HepG2 (cell line): Measurements from ENCODE around the gene SWSAP1. TPM values are rescaled to one million over a fixed set of nuclear protein-coding genes. Genes with fewer than 3 reads are reported as not detected.

Experiments used
- ATAC-seq: fragments of 200-7000 bp; cut with Tn5 transposase; 3 replicates; pipeline ENCODE4 v1.9.1; 2020; ENCODE audit warnings: mild to moderate bottlenecking, moderate library complexity
- BruUV-seq: library from RNA; stranded (reverse); fragments of 400-500 nt; replicated peaks from 2 replicates; lab custom pipeline; 2021; lab: Mats Ljungman, UMichigan
- CTCF ChIA-PET: fragments of 300-600 bp; formaldehyde crosslinking; extraction: SDS; loops from one replicate; lab custom pipeline; 2021; ENCODE audit warnings: low total read pairs, inconsistent platforms, low intra/inter-chr PET ratio; lab: Yijun Ruan, JAX
- POLR2A ChIA-PET: fragments of 350-600 bp; sonication (Branson Sonifier 250); formaldehyde crosslinking; loops from one replicate; lab custom pipeline; 2020; ENCODE audit warnings: antibody characterized with exemption, inconsistent platforms; lab: Yijun Ruan, JAX
- DNase-seq: peaks from one replicate; pipeline ENCODE4 v3.0.0-alpha.2; 2015; ENCODE audit warnings: low spot score
- FAIRE-seq: peaks from 3 replicates; lab custom pipeline; 2011; peaks lifted over from hg19 to GRCh38; lab: Jason Lieb, UNC
- H2AFZ ChIP-seq: one replicate; pipeline ENCODE4 v1.6.1; 2011; ENCODE audit warnings: low read length, inconsistent platforms
- H3K27ac ChIP-seq: fragments of 300-600 bp; 3 replicates; pipeline ENCODE4 v1.8.0; 2011; ENCODE audit warnings: mixed run types, mild to moderate bottlenecking, mixed read lengths, low read length, inconsistent platforms; ENCODE audit not compliant: insufficient read depth; ENCODE audit errors: extremely low read length
- H3K27me3 ChIP-seq, 2 experiments: fragments of 200-600 bp in 1 of 2; 2 replicates in 1 of 2; 3 replicates in 1 of 2; pipeline versions ENCODE4 v1.6.0 to v1.8.0; 2011; ENCODE audit warnings: low read length in 2 of 2, mild to moderate bottlenecking in 2 of 2, moderate library complexity in 2 of 2, inconsistent platforms in 1 of 2; ENCODE audit not compliant: insufficient read depth in 2 of 2, control insufficient read depth in 1 of 2
- H3K36me3 ChIP-seq, 2 experiments: fragments of 200-600 bp in 1 of 2; replicated peaks in 1 of 2; 2 replicates in 1 of 2; 3 replicates in 1 of 2; pipeline versions ENCODE4 v1.5.1 to v1.8.0; 2011; ENCODE audit warnings: low read length in 2 of 2, inconsistent platforms in 1 of 2; ENCODE audit not compliant: insufficient read depth in 2 of 2, control insufficient read depth in 1 of 2
- H3K4me1 ChIP-seq: 2 replicates; pipeline ENCODE4 v1.5.1; 2012; ENCODE audit warnings: low read length, inconsistent platforms; ENCODE audit not compliant: insufficient read depth
- H3K4me2 ChIP-seq: 2 replicates; pipeline ENCODE4 v1.6.0; 2011; ENCODE audit warnings: low read depth, low read length, inconsistent platforms
- H3K4me3 ChIP-seq, 3 experiments: fragments of 200-600 bp in 1 of 3; sonication (generic), shearing (Covaris generic) in 1 of 3; replicated peaks in 1 of 3; 2 replicates each; pipeline ENCODE4 v1.5.1; 2011 to 2016; ENCODE audit warnings: low read length in 3 of 3, inconsistent platforms in 2 of 3, low read depth in 2 of 3, mild to moderate bottlenecking in 2 of 3, control low read depth in 1 of 3, mixed read lengths in 1 of 3; ENCODE audit not compliant: insufficient read depth in 1 of 3
- H3K79me2 ChIP-seq: one replicate; pipeline ENCODE4 v1.6.1; 2011; ENCODE audit warnings: low read length, inconsistent platforms; ENCODE audit not compliant: insufficient read depth
- H3K9ac ChIP-seq: 2 replicates; pipeline ENCODE4 v1.6.0; 2011; ENCODE audit warnings: mild to moderate bottlenecking, low read depth, low read length, inconsistent platforms; ENCODE audit not compliant: insufficient read depth
- H3K9me3 ChIP-seq: 2 replicates; pipeline ENCODE4 v1.5.1; 2012; ENCODE audit warnings: mild to moderate bottlenecking, low read length
- H4K20me1 ChIP-seq: 2 replicates; pipeline ENCODE4 v1.6.0; 2011; ENCODE audit warnings: inconsistent platforms, mild to moderate bottlenecking, low read length, moderate library complexity; ENCODE audit not compliant: insufficient read depth
- AGO1 ChIP-seq: fragments of 200-400 bp; formaldehyde crosslinking; IDR thresholded peaks from 2 replicates; pipeline ENCODE4 v1.6.1; 2017; ENCODE audit warnings: mild to moderate bottlenecking, low read depth, low read length, moderate library complexity; ENCODE audit not compliant: poor library complexity, severe bottlenecking
- AGO2 ChIP-seq: fragments of 200-400 bp; formaldehyde crosslinking; optimal IDR thresholded peaks from 2 replicates; pipeline ENCODE3; 2017; ENCODE audit warnings: mild to moderate bottlenecking, low read depth, low read length, moderate library complexity
- AKAP8 ChIP-seq: sonication (generic); formaldehyde crosslinking; IDR thresholded peaks from 2 replicates; pipeline ENCODE4 v1.5.1; 2020; ENCODE audit warnings: mild to moderate bottlenecking, missing genetic modification reagents
- EEA1 ChIP-seq: sonication (generic); formaldehyde crosslinking; IDR thresholded peaks from 2 replicates; pipeline ENCODE4 v1.5.1; 2020; ENCODE audit warnings: mild to moderate bottlenecking, missing genetic modification reagents, borderline replicate concordance
- ETV5 ChIP-seq: IDR thresholded peaks from 2 replicates; pipeline ENCODE4 v1.6.1; 2018; ENCODE audit warnings: missing biosample characterization, missing genetic modification reagents, inconsistent platforms, borderline replicate concordance
- FOXP4 ChIP-seq: sonication (generic); formaldehyde crosslinking; IDR thresholded peaks from 2 replicates; pipeline ENCODE4 v1.4.0; 2020; ENCODE audit warnings: missing genetic modification reagents
- HNF4G ChIP-seq, 2 experiments: sonication (generic) in 1 of 2; formaldehyde crosslinking in 1 of 2; IDR thresholded peaks; 2 replicates each; pipeline versions ENCODE4 v1.4.0 to v1.6.1; 2011 to 2020; ENCODE audit warnings: borderline replicate concordance in 2 of 2, low read depth in 2 of 2, mild to moderate bottlenecking in 2 of 2, low read length in 1 of 2, missing genetic modification reagents in 1 of 2, moderate library complexity in 1 of 2
- SCMH1 ChIP-seq: sonication (generic); formaldehyde crosslinking; IDR thresholded peaks from 2 replicates; pipeline ENCODE4 v1.9.0; 2021; ENCODE audit warnings: missing genetic modification reagents, mild to moderate bottlenecking, borderline replicate concordance
- TOPORS ChIP-seq: sonication (generic); formaldehyde crosslinking; IDR thresholded peaks from 2 replicates; pipeline ENCODE4 v1.8.0; 2023; ENCODE audit warnings: mild to moderate bottlenecking, missing genetic modification reagents
- ZKSCAN8 ChIP-seq: IDR thresholded peaks from 2 replicates; pipeline ENCODE4 v1.6.1; 2016; ENCODE audit warnings: borderline replicate concordance, missing genetic modification reagents, missing compliant biosample characterization
- ZNF232 ChIP-seq: sonication (generic); formaldehyde crosslinking; IDR thresholded peaks from 2 replicates; pipeline ENCODE4 v1.4.0; 2020; ENCODE audit warnings: missing genetic modification reagents, borderline replicate concordance
- ZNF547 ChIP-seq: sonication (generic); formaldehyde crosslinking; IDR thresholded peaks from 2 replicates; pipeline ENCODE4 v1.5.1; 2020; ENCODE audit warnings: mild to moderate bottlenecking, missing genetic modification reagents
- ZNF577 ChIP-seq: sonication (generic); formaldehyde crosslinking; IDR thresholded peaks from 2 replicates; pipeline ENCODE4 v1.4.0; 2020; ENCODE audit warnings: mild to moderate bottlenecking, low read depth, missing genetic modification reagents, borderline replicate concordance
- WGBS: methylation state at CpG from one replicate; pipeline ENCODE4 v1.1.6; 2017; ENCODE audit warnings: low lambda C conversion rate; 5-methylcytosine and 5-hydroxymethylcytosine counted together
- in situ Hi-C: cut with HindIII; loops from 2 replicates; pipeline ENCODE4 v1.10.0; 2017; ENCODE audit warnings: low pct_unique_long_range_greater_than_20kb; ENCODE audit not compliant: extremely low pct_ligation_motif_present
- intact Hi-C: fragments of 100-400 bp; cut with micrococcal nuclease; formaldehyde crosslinking; loops from one replicate; pipeline ENCODE4 v1.10.0; 2022; ENCODE audit not compliant: unreplicated experiment
- polyA plus RNA-seq, 8 experiments: library from polyadenylated mRNA; depleted of rRNA in 3 of 8; stranded (reverse) in 7 of 8; unstranded in 1 of 8; fragments of >200 nt; fragmentation: Illumina TruSeq in 4 of 8; extraction: Trizol in 4 of 8; gene quantifications; 2 replicates each; pipeline versions ENCODE4 v1.2.1 to v1.2.3, GENCODE V29; 2011 to 2016; ENCODE audit warnings: low read depth in 4 of 8, missing spikeins in 1 of 8, mixed read lengths in 1 of 8; ENCODE audit not compliant: insufficient read depth in 1 of 8
- total RNA-seq, 5 experiments: library from RNA; depleted of rRNA; stranded (reverse); fragments of >200 nt; fragmentation: Illumina TruSeq; extraction: Trizol; gene quantifications; 2 replicates each; pipeline ENCODE4 v1.2.3, GENCODE V29; 2016; ENCODE audit warnings: low read depth in 1 of 5
- TF ChIP-seq, protein P1 (sequence below): sonication (generic); formaldehyde crosslinking; IDR thresholded peaks from 2 replicates; pipeline ENCODE4 v1.5.1; 2020; ENCODE audit warnings: mild to moderate bottlenecking, moderate library complexity, missing genetic modification reagents

SWSAP1 gene
- total and polyA plus RNA-seq, 2 of the 13 experiments (the other 11 are each of a cell fraction or from before 2014, with no cell fraction given) = 2.7 to 3.3 TPM

DNA sequence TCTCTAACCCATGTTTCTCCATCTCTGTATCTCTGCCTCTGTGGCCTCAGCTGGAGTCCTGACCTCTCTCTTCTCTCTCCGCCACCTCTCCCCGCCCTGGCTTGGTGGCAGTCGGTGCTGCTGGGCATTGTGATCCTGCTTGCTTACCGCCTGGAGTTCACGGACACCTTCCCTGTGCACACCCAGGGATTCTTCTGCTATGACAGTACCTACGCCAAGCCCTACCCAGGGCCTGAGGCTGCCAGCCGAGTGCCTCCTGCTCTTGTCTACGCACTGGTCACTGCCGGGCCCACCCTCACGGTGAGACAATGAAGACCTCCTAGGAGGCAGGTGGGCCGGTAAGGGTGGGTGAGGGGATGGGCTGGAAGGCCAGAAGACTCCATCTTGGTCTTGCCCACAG, 15.0 kb upstream of the SWSAP1 start:
- H3K27me3 ChIP-seq = no peaks in the 10 kb centered on the region
- WGBS = 92% methylated on average over 8 of the region's 11 CpGs
- no peak for FAIRE-seq
- CTCF ChIA-PET = no interaction called here
- ATAC-seq = no peak
- no TSS peak for BruUV-seq
- H3K4me2 ChIP-seq = no peak overlapping the region
- H4K20me1 ChIP-seq = no peaks in the 10 kb centered on the region
- no peaks in the 10 kb centered on the region for H3K9me3 ChIP-seq
- POLR2A ChIA-PET = no interaction called here
- no peak overlapping the region for H3K9ac ChIP-seq
- H3K27ac ChIP-seq = no peak overlapping the region
- in situ Hi-C loops = no loop called here
- H3K4me3 ChIP-seq = no peak overlapping the region
- H3K4me1 ChIP-seq = peaks cover 10% of the 10 kb centered on the region
- H3K36me3 ChIP-seq = no peaks in the 10 kb centered on the region; a peak in 1 of 5 replicates
- H3K79me2 ChIP-seq = no peaks in the 10 kb centered on the region
- intact Hi-C loops = no loop called here
- TF ChIP-seq ZKSCAN8 = no peak
- TF ChIP-seq AGO2 = peak; percentile 39
- TF ChIP-seq, protein P1, sequence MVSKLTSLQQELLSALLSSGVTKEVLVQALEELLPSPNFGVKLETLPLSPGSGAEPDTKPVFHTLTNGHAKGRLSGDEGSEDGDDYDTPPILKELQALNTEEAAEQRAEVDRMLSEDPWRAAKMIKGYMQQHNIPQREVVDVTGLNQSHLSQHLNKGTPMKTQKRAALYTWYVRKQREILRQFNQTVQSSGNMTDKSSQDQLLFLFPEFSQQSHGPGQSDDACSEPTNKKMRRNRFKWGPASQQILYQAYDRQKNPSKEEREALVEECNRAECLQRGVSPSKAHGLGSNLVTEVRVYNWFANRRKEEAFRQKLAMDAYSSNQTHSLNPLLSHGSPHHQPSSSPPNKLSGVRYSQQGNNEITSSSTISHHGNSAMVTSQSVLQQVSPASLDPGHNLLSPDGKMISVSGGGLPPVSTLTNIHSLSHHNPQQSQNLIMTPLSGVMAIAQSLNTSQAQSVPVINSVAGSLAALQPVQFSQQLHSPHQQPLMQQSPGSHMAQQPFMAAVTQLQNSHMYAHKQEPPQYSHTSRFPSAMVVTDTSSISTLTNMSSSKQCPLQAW = no peak
- peak; percentile 42 for TF ChIP-seq AGO1
- no peak for TF ChIP-seq ZNF232
- H2AFZ ChIP-seq = no peak overlapping the region
- DNase-seq = no peak

DNA sequence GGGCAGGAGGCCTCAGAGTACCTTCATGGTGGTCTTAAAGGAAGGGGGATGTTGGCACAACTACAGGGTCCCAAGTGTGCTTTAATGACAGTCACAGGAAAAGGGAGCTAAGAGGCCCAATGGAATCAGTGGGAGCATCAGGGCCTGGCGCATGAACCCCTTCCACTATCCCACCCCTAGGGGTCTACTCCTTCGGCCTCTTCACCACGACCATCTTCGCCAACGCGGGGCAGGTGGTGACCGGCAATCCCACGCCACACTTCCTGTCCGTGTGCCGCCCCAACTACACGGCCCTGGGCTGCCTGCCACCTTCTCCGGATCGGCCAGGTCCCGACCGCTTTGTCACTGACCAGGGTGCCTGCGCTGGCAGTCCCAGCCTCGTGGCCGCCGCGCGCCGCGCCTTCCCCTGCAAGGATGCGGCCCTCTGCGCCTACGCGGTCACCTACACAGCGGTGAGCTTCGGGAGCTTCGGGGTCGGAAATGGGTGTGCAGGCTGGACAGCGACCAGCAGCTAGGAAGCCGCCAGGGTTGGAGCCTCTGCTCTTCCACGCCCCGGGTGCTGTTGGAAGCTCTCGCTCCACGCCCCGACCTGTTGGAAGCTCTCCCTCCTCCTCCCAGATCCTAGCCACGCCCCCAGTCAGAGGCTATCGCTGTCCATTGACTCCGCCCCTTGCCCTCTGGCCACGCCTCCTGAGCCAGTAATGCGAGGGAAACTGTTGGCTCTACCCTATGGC, 13.3 kb upstream of the SWSAP1 start:
- FAIRE-seq = no peak
- TF ChIP-seq HNF4G (IDR thresholded peaks at IDR 0.05; ENCODE audit: borderline replicate concordance, low read depth, low read length) (no peak), HNF4G (CRISPR knock-in tag; IDR thresholded peaks at IDR 0.05; ENCODE audit: borderline replicate concordance, low read depth) (no peak), AGO2 (peak; percentile 77), AKAP8 (CRISPR knock-in tag) (no peak), EEA1 (no peak), ZNF577 (CRISPR knock-in tag) (no peak), ZNF547 (no peak), ETV5 (CRISPR knock-in tag) (no peak), SCMH1 (no peak), FOXP4 (CRISPR knock-in tag) (no peak), TOPORS (CRISPR knock-in tag) (no peak)

More for the DNA sequence above, 13.3 kb upstream of the SWSAP1 start:
- no peaks in the 10 kb centered on the region for H3K9me3 ChIP-seq
- no peaks in the 10 kb centered on the region for H3K79me2 ChIP-seq
- no peak overlapping the region for H3K4me2 ChIP-seq
- POLR2A ChIA-PET = interaction anchor here (1.1 kb wide), 1 partner anchor 14 kb away, joined by 5 read pairs; the partner anchor contains the start of gene SWSAP1
- no peaks in the 10 kb centered on the region for H4K20me1 ChIP-seq
- no peak overlapping the region for H3K9ac ChIP-seq
- intact Hi-C loops (no loop called here), in situ Hi-C loops (no loop called here)
- no peak for DNase-seq
- peaks cover 0 to 5% of the 10 kb centered on the region in 2 experiments; a peak in 3 of 5 replicates for H3K36me3 ChIP-seq
- H3K27ac ChIP-seq = no peak overlapping the region
- peaks cover 3% of the 10 kb centered on the region for H3K4me1 ChIP-seq
- BruUV-seq = no TSS peak
- no peaks in the 10 kb centered on the region for H3K27me3 ChIP-seq
- no peak overlapping the region for H3K4me3 ChIP-seq
- WGBS = 92% methylated on average over 43 of the region's 43 CpGs
- no peak for ATAC-seq
- H2AFZ ChIP-seq = no peak overlapping the region
- CTCF ChIA-PET = no interaction called here
